ENCODE measurements around the gene KLHL26.

GRCh38 chr19:18676692-18677091 lies 39.9 kb downstream of the KLHL26 start:
- TF ChIP-seq CTCF (IDR thresholded peaks at IDR 0.05; ENCODE audit: low read length) = no peak
- TF ChIP-seq EZH2phosphoT487 (IDR thresholded peaks at IDR 0.05; ENCODE audit: low read length) = no peak

All from MM.1S (cell line).